ENCODE data around the gene OCLN.
A peak's percentile ranks its signal among the peaks of the same experiment; 100 is the strongest.
"Not testable (repeated sequence)": the region's sequence is repeated elsewhere in the genome, so short reads cannot be mapped to it uniquely, and the experiment has no call there.

Gene OCLN, protein sequence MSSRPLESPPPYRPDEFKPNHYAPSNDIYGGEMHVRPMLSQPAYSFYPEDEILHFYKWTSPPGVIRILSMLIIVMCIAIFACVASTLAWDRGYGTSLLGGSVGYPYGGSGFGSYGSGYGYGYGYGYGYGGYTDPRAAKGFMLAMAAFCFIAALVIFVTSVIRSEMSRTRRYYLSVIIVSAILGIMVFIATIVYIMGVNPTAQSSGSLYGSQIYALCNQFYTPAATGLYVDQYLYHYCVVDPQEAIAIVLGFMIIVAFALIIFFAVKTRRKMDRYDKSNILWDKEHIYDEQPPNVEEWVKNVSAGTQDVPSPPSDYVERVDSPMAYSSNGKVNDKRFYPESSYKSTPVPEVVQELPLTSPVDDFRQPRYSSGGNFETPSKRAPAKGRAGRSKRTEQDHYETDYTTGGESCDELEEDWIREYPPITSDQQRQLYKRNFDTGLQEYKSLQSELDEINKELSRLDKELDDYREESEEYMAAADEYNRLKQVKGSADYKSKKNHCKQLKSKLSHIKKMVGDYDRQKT

DNA sequence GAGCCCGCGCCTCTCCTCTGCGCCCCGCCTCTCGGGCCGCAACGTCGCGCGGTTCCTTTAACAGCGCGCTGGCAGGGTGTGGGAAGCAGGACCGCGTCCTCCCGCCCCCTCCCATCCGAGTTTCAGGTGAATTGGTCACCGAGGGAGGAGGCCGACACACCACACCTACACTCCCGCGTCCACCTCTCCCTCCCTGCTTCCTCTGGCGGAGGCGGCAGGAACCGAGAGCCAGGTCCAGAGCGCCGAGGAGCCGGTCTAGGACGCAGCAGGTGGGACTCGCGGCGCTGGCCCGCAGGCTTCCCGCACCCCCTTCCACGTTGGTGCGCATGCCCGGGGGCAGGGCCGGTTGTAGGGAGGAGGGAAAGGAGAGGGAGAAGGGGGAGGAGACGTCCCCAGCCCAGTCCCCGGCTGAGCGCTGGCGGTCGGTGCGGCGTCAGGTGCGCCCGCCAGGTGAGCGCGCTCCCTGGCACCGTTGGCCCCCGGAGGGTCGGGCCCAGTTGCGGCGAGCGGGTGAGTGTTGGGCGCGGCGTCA lies at the start of gene OCLN:
TSS of gene OCLN (plus strand) at position 400 of the 532 bp plus-strand sequence. CDS start 11,455 bp downstream, outside the sequence.
- DNase-seq: peak; percentile 44

DNA sequence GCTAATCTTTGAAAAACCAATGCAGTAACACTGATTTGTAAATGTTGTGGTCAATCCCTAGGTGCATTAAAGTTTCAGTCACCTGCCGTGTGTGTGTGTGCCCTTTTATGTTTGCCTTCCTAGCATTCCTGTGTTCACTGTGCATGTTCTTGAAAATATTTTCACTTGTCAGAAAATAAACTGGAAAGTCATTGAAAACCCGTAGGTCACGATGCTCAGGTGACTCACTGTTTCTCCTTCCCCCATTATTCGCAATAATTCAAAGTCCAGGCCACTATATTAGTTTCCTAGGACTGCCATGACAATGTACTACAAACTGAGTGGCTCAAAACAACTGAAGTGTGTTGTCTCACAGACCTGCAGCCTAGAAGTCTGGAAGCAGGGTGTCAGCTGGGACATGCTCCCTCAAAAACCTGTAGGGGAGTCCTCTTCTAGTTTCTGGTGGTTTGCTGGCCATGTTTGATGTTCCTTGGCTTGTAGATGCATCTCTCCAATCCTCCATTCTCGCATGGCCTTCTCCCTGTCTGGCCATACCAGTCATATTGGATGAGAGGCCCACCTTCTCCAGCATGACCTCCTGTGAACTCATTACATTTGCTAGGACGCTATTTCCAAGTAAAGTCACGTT lies 48.3 kb upstream of the OCLN start:
- no peak for DNase-seq

DNA sequence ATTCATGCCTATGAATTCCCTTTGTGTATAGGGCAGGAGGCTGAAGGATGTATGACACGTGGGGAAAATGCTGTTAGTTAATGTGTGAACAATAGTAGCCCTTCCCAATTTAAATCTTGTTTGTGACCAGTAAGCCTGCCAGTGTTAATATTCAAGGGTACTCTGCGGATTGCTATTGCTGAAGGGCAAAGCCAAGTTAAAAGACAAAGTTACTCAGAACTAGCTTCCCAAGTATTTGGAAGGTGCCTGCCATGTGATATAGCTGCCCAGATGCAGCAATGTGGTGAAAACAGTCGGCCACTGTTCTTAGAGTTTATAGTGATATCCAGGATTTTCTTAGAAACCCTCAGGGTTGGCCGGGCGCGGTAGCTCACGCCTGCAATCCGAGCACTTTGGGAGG lies 43.1 kb upstream of the OCLN start:
- no peak for DNase-seq

DNA sequence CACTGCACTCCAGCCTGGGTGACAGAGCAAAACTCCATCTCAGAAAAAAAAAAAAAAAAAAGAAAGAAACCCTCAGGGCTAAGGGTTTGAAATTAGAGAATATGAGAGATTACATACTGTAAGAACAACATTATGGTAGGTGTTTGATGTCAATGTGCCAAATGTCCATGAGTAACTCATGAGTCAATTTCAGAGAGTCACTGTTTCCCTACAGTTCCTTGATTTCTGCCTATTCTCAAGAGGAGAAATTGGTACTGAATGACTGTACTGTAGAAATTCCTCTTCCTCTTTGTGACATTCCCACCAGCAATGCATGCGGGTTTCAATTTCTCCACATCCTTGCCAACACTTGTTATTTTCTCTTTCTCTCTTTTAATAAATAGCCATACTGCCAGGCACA lies 42.5 kb upstream of the OCLN start:
- DNase-seq: no peak

DNA sequence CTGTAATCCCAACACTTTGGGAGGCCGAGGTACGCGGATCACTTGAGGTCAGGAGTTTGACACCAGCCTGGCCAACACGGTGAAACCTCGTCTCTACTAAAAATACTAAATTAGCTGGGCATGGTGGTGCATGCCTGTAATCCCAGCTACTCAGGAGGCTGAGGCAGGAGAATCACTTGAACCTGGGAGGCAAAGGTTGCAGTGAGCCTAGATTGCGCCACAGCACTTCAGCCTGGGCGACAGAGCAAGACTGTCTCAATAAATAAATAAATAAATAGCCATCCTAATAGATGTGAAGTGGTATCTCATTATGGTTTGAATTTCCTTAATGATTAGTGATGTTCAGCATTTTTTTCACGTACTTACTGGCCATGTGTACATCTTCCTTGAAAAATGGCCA lies 42.1 kb upstream of the OCLN start:
- DNase-seq: not testable (repeated sequence)

DNA sequence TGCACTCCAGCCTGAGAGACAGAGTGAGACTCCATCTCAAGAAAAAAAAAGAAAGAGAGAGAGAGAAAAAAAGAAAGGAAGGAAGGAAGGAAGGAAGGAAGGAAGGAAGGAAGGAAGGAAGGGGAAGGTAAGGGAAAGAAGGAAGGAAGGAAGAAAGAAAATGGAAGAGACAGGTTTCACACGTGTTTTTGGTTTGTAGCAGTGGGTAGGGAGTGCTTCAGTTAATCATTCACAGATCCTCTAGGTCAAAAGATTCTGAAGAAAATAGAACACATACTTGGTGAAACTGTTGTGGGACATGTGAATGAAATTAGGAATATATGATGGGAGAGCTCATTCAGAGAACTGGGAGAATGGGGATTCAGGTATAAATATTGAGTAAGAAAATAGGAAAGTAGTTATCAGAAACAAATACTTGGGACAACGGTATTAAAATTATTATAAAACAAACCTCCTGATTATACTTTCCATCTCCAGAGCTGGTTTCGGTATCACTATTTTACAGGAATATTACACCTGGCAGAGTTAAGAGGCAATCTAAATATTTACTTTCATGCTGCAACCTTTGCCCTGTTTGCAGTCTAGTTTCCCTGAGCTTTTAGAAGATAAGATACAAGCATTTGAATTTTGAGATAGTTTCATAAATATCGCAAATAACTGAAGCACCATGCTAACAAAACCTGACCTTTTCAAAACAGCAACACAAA lies 40.5 kb upstream of the OCLN start:
- DNase-seq: no peak

DNA sequence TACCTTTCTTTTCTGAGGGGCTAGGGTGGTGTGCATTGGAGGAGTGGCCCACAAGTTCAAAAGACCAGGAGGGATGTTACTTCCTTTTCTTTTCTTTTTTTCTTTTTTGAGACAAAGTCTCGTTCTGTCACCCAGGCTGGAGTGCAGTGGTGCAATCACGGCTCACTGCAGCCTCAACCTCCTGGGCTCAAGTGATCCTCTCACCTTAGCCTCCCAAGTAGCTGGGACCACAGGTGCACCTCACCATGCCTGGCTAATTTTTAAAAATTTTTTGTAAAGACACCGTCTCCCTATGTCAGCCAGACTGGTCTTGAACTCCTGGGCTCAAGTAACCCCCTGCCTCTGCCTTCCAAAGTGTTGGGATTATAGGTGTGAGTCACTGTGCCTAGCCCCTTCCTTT lies 39.1 kb upstream of the OCLN start:
- not testable (repeated sequence) for DNase-seq

DNA sequence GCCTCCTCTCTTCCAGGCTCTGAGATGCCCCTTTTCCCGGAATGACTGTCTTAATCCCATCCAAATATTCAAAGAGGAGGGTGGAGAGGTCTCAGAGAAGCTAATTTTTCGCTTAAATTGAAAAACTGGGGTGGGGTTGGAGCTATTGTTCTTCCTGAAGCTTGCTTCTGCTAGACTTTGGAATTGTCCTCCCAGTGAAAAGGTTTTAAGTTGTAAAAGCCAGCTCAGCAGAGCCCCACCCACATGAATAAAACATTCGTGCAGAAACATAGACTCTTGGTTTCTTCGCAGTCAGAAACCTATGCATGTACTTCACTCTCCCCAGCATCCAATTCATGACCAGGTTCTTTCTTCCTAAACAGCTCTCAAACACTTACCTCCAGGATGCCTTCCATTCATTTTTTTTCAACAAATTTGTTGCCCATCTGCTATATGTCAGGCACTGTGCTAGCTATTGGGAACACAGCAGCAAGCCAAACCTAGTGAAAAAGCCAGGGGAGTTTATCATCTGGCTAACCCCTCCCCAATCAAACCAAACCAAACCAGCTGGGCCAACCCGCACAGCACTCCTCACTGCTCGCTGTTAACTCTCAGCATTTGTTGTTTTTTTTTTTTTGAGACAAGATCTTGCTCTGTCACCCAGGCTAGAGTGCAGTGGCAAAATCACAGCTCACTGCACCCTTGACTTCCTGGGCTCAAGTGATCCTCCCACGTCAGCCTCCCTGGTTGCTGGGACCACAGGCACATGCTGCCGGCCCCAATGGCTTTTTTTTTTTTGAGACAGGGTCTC lies 37.9 kb upstream of the OCLN start:
- DNase-seq: no peak

DNA sequence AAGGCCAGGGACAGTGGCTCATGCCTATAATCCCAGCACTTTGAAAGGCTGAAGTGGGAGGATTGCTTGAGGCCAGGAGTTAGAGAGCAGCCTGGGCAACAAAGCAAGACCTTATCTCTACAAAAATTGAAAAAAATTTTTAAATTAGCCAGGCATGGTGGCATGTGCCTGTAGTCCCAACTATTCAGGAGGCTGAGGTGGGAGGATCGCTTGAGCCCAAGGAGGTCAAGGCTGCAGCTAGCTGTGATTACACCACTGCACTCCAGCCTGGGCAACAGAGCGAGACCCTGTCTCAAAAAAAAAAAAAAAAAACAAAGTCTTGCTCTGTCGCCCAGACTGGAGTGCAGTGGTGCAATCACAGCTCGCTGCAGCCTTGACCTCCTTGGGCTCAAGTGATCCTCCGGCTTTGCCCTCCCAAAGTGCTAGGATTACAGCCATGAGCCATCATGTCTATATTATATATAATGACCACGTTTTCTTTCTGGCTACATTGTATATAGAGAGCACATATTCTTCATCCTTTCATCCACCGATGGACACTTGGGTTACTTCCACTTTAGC lies 37.1 kb upstream of the OCLN start:
- not testable (repeated sequence) for DNase-seq

DNA sequence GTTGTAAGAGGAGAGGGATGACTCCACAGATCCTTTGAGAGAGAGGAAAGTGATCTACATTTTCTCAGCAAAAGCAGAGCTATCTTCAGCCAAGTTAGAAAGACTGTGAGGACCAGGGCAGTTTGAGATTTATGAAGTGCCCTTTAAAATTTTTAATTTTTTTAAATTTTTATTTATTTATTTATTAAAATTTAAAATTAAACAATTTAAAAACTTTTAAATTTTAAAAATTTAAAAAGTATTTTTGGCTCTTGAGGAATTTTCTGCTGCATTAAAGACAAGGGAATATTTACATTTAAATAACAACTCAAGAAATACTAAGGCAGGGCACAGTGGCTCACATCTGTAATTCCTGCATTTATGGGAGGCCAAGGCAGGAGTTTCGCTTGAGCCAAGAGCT lies 30.4 kb upstream of the OCLN start:
- no peak for DNase-seq

DNA sequence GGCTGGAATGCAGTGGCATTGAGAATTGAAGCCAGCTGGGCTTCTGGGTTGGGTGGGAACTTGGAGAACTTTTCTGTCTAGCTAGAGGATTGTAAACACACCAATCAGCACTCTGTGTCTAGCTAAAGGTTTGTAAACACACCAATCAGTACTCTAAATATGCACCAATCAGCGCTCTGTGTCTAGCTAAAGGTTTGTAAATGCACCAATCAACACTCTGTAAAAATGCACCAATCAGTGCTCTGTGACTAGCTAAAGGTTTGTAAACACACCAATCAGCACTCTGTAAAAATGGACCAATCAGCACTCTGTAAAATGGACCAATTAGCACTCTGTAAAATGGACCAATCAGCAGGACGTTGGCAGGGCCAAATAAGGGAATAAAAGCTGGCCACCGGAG lies 26.2 kb upstream of the OCLN start:
- DNase-seq: not testable (repeated sequence)

DNA sequence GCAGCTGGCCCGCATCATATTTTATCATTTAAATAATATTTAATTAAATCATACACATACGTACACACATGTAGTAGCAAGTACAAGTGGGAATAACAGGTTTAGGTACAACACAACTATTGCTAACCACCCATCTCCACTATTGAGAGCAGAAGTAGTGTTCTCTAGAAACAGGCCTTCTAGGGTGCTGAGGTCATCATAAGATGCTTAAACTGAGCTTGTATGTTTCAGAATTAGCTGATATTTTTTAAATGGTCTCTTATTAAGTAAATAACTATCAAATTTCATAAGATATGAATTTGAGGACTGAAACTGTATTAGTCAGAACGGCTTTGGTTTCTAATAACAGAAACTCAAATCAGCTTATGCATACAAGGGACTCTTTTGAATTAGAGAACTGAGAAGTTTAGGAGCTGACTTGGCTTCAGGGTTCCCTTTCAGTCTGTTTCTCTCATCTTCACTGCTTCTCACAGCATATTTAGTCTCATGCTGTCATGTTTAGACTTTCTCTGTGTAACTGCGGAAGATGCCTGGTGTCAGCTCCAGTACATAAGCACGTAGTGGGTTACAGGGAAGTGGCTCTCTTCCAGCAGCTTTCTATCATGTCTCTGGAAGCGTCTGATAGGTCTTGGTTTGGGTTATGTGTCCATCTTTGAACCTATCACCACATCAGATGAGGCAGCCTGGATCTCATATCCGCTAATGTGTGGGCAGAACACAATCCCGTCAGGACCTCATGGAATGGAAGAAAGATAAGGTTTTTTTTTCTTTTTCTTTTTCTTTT lies 25.0 kb upstream of the OCLN start:
- no peak for DNase-seq

DNA sequence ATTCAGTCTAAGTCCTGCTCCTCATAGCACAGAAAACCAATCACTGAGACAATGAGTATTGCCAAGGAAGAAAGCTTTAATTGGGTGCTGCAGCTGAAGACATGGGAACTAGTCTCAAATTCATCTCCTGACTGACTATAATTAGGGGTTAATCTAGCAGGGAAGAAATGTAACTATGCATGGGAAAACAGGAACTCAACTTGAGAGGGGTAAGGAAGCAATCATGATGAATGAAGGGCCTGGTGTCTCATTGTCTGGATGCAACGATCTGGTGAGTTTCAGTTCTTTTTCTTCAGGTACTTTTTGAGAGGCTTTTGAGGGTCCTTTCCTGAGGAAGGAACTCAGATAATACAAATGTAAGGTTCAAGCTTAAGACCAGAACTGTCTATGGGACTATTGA lies 24.0 kb upstream of the OCLN start:
- no peak for DNase-seq

DNA sequence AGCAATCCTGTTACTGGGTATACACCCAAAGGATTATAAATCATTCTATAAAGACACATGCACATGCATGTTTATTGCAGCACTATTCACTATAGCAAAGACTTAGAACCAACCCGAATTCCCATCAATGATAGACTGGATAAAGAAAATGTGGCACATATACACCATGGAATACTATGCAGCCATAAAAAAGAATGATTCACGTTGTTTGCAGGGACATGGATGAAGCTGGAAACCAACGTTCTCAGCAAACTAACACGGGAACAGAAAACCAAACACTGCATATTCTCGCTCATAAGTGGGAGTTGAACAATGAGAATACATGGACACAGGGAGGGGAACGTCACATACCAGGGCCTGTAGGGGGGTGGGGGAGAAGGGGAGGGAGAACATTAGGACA lies 21.1 kb upstream of the OCLN start:
- not testable (repeated sequence) for DNase-seq

DNA sequence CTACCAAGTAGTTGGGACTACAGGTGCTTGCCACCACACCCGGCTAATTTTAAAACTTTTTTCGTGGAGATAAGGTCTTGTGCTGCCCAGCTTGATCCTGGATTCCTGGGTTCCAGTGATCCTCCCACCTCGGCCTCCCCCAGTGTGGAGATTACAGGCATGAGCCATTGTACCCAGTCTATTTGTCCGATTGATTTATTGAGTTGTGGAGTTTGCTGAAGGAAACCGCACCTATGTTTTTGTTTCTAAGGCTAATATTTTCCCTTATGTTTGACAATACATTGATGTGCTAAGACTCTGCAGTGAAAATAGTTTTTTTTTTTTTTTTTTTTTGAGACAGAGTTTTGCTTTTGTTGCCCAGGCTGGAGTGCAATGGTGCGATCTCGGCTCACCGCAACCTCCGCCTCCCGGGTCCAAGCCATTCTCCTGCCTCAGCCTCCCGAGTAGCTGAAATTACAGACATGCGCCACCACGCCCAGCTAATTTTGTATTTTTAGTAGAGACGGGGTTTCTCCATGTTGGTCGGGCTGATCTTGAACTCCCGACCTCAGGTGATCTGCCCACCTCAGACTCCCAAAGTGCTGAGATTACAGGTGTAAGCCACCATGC lies 20.0 kb upstream of the OCLN start:
- not testable (repeated sequence) for DNase-seq

DNA sequence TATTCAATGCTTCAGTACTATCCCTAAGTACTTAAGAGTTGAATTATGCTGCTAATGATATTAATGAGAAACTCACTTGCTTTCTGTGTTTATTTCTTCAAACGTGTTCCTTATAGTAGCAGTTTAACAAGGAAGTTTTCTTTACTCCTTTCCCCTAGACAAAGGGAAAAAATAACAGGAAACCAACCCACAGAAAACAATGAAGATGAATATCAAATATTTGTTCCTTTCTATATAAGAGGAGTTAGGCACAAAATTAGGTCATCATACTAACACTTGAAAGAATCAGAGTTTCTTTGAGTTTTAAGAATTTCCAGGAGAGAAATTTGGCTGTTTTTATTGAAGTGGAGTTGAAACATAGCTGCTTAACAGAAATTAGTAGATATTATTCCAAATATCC lies 15.4 kb upstream of the OCLN start:
- DNase-seq: no peak

DNA sequence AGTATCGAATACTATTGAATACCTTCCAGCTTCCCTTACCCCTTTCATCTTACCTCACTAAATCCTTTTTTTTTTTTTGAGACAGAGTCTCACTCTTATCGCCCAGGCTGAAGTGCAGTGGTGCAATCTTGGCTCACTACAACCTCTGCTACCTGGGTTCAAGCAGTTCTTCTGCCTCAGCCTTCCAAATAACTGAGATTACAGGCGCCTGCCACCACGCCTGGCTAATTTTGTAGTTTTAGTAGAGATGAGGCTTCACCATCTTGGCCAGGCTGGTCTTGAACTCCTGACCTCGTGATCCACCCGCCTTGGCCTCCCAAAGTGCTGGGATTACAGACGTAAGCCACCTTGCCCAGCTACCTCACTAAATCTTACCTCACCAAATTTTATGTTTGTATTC lies 14.3 kb upstream of the OCLN start:
- not testable (repeated sequence) for DNase-seq

DNA sequence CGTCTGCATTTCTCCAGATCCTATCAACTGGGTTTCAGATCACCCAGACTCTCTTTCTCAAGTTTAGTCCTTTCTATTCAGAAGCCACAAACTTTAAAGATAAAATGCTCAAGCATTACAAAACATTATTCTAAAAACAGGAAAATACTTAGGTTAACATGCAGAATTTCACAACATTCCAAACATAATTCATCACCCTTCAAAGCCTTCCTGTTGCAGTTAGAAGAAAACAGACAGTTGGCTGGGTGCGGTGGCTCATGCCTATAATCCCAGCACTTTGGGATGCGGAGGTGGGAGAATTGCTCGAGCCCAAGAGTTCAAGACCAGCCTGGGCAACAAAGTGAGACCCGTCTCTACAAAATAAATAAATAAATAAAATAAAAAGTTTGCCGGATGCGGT lies 7.7 kb upstream of the OCLN start:
- DNase-seq: no peak

DNA sequence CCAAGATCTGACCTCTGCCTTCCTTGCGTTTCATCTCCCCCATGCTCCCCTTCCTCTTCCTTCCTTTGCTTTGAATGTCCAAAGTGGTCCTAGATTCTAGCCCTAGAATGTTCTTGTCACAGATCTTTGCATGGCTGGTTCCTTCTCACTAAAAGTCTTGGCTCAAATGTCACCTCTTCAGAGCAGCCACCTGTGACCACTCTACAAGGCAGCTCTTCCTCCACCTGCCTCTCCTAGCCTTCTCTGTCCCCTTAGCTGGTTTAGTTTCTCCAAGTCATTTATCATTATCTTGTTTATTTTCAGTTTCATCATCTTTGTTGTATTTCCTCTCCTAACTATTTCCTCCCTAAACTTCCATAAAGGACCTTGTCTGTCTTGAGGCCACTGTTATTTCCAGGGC lies 7.1 kb upstream of the OCLN start:
- DNase-seq: peak; percentile 62

DNA sequence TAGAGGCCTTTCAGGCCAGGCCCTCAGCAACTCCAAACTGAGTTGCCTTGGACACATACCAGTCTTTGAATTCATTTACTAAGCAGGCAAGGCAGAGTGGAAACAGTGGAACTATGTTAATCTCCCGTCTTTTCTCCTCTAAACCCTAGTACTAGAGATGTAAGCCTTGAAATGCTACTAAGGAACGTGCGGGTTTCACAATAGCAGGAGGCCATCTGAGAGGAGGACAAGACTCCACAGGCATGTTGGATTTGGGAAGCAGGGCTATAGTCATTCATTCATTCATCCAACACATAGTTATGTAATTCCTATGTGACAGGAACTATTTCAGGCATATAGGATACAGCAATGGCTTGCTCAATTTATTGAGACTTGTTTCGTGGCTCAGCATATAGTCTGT lies 3.3 kb upstream of the OCLN start:
- no peak for DNase-seq

DNA sequence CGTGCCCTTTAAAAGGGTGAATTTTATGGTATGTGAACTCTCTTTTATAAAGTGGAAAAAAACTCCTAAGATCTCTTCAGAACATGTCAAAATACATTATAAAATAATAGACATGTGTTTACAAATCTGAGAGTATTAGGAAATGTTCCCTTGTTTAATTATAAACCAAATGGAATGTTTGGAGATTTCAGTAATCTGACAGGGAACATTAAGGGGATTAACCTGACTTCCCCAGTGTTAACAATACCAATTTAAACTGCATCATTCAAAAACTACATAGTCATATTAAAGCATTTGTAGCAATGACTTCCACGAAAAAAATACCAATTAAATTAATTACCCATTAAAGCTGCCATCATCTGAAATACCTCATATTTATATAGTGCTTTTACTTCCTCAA lies 1.6 kb upstream of the OCLN start:
- no peak for DNase-seq
